ENCODE measurements around the gene BICC1.
A peak's percentile ranks its signal among the peaks of the same experiment; 100 is the strongest.

The BICC1 gene, protein sequence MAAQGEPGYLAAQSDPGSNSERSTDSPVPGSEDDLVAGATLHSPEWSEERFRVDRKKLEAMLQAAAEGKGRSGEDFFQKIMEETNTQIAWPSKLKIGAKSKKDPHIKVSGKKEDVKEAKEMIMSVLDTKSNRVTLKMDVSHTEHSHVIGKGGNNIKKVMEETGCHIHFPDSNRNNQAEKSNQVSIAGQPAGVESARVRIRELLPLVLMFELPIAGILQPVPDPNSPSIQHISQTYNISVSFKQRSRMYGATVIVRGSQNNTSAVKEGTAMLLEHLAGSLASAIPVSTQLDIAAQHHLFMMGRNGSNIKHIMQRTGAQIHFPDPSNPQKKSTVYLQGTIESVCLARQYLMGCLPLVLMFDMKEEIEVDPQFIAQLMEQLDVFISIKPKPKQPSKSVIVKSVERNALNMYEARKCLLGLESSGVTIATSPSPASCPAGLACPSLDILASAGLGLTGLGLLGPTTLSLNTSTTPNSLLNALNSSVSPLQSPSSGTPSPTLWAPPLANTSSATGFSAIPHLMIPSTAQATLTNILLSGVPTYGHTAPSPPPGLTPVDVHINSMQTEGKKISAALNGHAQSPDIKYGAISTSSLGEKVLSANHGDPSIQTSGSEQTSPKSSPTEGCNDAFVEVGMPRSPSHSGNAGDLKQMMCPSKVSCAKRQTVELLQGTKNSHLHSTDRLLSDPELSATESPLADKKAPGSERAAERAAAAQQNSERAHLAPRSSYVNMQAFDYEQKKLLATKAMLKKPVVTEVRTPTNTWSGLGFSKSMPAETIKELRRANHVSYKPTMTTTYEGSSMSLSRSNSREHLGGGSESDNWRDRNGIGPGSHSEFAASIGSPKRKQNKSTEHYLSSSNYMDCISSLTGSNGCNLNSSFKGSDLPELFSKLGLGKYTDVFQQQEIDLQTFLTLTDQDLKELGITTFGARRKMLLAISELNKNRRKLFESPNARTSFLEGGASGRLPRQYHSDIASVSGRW

GRCh38 chr10:58512491-58513187 lies at the start of gene BICC1:
Gene BICC1, plus strand, starts transcription at chr10:58512872. Its CDS starts 272 bp downstream, at chr10:58513144.
- no peak for TF ChIP-seq JUND (IDR thresholded peaks at IDR 0.05; ENCODE audit: low read depth)
- no peak for DNase-seq (ENCODE audit: low read depth in 1 of 2, low spot score in 1 of 2)
- in situ Hi-C loops (cut with HindIII; ENCODE audit: low pct_unique_long_range_greater_than_20kb, low sequenced_read_pairs) = no loop called here

DNA sequence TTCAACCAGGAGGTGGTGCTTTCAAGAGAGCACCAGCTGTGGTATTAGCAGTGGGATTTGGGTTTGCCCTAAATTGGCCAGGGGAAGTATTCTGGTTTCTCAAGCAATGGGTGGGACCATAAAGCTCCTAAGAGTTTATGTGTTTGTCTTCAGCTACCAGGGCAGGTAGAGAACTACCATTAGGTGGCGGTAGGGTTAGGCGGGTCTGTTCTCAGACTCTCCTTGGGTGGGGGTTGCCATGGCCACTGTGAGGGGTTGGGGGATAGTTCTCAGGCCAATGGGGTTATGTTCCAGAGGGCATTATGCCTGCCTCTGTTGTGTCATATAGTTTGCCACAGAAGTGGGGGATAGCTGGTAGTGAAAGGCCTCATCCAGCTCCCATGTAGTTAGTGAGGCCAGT lies 47.7 kb upstream of the BICC1 start:
- no peak for TF ChIP-seq JUND (IDR thresholded peaks at IDR 0.05; ENCODE audit: low read depth)
- no peak for DNase-seq (ENCODE audit: low read depth in 1 of 2, low spot score in 1 of 2)
- in situ Hi-C loops (cut with HindIII; ENCODE audit: low pct_unique_long_range_greater_than_20kb, low sequenced_read_pairs) = no loop called here

DNA sequence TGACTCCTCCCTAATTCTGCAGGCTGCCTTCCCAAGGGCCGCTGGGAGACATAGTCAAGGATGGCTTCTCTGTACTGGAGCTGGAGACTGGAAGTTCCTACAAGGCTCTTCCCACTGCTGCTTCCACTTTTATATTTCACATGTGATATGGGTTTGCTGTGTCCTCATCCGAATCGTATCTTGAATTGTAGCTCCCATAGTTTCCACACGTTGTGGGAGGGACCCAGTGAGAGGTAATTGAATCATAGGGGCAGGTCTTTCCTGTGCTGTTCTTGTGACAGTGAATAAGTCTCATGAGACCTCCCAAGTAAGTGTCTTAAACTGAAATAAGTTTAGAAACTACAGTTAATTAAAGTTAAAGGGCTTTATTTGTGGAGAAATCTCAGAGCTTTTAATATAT lies 47.0 kb upstream of the BICC1 start:
- no peak for DNase-seq (ENCODE audit: low read depth in 1 of 2, low spot score in 1 of 2)
- in situ Hi-C loops (cut with HindIII; ENCODE audit: low pct_unique_long_range_greater_than_20kb, low sequenced_read_pairs) = no loop called here
- TF ChIP-seq JUND (IDR thresholded peaks at IDR 0.05; ENCODE audit: low read depth) = no peak

- in situ Hi-C loops (cut with HindIII; ENCODE audit: low pct_unique_long_range_greater_than_20kb, low sequenced_read_pairs) = no loop called here
- no peak for TF ChIP-seq JUND (IDR thresholded peaks at IDR 0.05; ENCODE audit: low read depth)
- peak in 1 of 2 experiments; percentile 25 for DNase-seq (ENCODE audit: low read depth in 1 of 2, low spot score in 1 of 2)
Observed at GRCh38 chr10:58467931-58468635, 44.6 kb upstream of the BICC1 start.

DNA sequence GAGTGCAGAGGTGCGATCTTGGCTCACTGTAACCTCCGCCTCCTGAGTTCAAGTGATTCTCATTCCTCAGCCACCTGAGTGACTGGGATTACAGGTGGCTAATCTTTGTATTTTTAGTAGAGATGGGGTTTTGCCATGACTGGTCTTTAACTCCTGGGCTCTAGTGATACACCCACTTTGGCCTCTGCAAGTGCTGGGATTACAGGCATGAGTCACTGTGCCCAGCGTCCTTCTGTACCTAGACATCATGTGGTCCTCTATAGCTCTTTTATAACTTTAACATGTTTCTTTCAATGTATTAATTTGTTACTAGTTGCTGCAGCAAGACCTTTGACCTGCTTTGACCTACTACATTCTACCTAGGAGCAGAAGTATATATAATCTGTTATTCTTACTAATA lies 38.7 kb upstream of the BICC1 start:
- no peak for DNase-seq (ENCODE audit: low read depth in 1 of 2, low spot score in 1 of 2)
- in situ Hi-C loops (cut with HindIII; ENCODE audit: low pct_unique_long_range_greater_than_20kb, low sequenced_read_pairs) = no loop called here
- TF ChIP-seq JUND (IDR thresholded peaks at IDR 0.05; ENCODE audit: low read depth) = no peak

DNA sequence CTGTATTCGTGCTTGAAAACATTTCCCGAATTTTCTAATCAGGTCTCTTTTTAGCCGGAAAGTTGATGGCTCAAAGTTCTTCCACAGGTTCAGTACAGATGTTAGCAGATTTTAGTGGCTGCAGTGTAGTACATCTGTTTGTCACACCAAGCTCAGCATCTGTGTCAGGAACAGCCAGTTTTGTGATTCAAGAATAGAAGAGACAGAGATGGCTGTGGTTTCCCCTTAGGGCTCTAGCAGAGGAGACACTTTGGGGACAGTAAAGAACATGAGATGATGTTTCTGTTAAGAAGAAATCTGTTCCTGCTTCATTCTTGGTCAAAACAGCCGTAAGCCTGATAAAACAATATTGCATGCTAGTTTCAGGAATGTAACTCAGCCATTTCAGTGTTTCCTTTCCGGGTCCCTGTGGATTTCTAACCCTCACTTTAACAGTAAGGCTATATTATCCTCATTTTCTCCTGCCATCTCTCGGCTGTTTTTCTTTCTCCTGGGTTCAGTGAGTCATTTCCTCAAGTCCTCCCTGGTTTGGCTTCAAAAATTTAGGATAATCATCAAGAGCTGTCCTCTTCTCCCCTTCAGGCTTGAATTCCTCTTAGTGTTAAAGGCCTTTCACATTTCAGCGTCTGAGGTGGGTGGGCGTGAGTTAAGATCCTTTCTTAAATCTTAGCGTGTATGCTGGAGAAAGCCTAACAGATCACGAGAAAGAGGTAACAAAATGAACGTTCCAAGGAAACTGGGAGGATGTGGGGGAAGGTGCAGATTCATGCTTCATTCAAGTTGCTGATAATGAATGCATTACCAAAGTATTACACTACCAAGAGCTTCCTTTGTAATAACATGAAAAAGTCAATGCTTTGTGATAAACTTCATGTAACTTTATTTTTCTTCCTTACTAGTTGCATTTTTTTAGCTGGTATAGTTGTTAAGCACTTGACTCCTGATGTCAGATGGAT lies 37.1 kb upstream of the BICC1 start:
- TF ChIP-seq JUND (IDR thresholded peaks at IDR 0.05; ENCODE audit: low read depth) = no peak
- in situ Hi-C loops (cut with HindIII; ENCODE audit: low pct_unique_long_range_greater_than_20kb, low sequenced_read_pairs) = no loop called here
- DNase-seq (ENCODE audit: low read depth in 1 of 2, low spot score in 1 of 2) = peak in 1 of 2 experiments; percentile 19

GRCh38 chr10:58477122-58477521 lies 35.5 kb upstream of the BICC1 start:
- no peak for TF ChIP-seq JUND (IDR thresholded peaks at IDR 0.05; ENCODE audit: low read depth)
- in situ Hi-C loops (cut with HindIII; ENCODE audit: low pct_unique_long_range_greater_than_20kb, low sequenced_read_pairs) = no loop called here
- DNase-seq (ENCODE audit: low read depth in 1 of 2, low spot score in 1 of 2) = no peak

- in situ Hi-C loops (cut with HindIII; ENCODE audit: low pct_unique_long_range_greater_than_20kb, low sequenced_read_pairs) = no loop called here
- no peak for TF ChIP-seq JUND (IDR thresholded peaks at IDR 0.05; ENCODE audit: low read depth)
- no peak for DNase-seq (ENCODE audit: low read depth in 1 of 2, low spot score in 1 of 2)
Observed at GRCh38 chr10:58477902-58478301, 34.8 kb upstream of the BICC1 start.

GRCh38 chr10:58479045-58479444 lies 33.6 kb upstream of the BICC1 start:
- no peak for TF ChIP-seq JUND (IDR thresholded peaks at IDR 0.05; ENCODE audit: low read depth)
- in situ Hi-C loops (cut with HindIII; ENCODE audit: low pct_unique_long_range_greater_than_20kb, low sequenced_read_pairs) = no loop called here
- no peak for DNase-seq (ENCODE audit: low read depth in 1 of 2, low spot score in 1 of 2)

DNA sequence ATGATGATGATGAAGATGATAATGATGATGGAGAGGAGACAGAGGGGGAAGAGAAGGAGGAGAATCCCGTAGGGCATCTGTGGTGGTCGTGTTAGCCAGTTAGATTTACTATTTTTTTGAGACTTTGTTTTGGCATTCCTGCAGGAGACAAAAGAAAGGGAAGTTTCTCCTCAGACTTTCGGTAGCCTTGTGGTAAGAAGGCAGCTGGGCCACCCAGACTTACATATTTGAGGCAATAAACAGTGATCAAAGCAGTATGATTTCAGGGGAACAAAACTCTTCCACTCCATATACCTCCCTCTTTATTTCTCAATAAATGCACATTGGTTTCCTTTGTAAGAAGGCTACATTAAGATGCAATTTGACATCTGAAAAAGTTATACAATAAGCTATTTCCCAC lies 32.4 kb upstream of the BICC1 start:
- DNase-seq (ENCODE audit: low read depth in 1 of 2, low spot score in 1 of 2) = no peak
- TF ChIP-seq JUND (IDR thresholded peaks at IDR 0.05; ENCODE audit: low read depth) = no peak
- in situ Hi-C loops (cut with HindIII; ENCODE audit: low pct_unique_long_range_greater_than_20kb, low sequenced_read_pairs) = no loop called here

DNA sequence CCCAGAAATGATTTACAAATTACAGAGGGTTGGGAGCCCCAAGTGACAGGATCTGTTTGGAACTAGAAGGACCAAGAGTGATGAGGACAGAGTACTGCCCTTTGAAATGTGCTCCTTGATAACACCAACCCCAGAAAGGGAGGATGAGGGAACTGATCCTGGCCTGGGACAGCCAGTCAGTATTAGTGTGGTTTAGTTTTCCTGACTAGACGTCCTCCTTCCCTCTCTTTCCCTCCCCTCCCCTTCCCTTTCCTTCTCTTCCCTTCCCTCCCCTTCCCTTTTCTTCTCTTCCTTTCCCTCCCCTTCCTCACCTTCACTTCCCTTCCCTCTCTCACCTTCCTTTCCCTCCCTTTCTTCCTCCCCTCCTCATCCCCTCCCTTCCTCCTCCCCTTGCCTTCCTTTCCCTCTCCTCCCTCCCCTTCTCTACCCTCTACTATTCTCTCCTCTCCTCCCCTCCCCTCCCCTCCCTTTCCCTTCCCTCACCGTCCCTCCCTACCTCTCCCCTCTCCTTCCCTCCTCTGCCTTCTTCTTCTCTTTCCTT lies 31.0 kb upstream of the BICC1 start:
- no peak for TF ChIP-seq JUND (IDR thresholded peaks at IDR 0.05; ENCODE audit: low read depth)
- no peak for DNase-seq (ENCODE audit: low read depth in 1 of 2, low spot score in 1 of 2)
- in situ Hi-C loops (cut with HindIII; ENCODE audit: low pct_unique_long_range_greater_than_20kb, low sequenced_read_pairs) = no loop called here
